Stimulated activated CD8-positive, alpha-beta memory T cell treated with anti-CD3 and anti-CD28 coated beads, Interleukin-7, amount 100 ng/mL, for 1 hour (primary cell): Measurements from ENCODE around the gene PDZRN3.

Experiments used
- DNase-seq, 2 donors: peaks; one replicate each; pipeline ENCODE4 v3.0.0-alpha.2; 2020; ENCODE audit warnings: low read depth in 2 of 2

The PDZRN3 gene

DNA sequence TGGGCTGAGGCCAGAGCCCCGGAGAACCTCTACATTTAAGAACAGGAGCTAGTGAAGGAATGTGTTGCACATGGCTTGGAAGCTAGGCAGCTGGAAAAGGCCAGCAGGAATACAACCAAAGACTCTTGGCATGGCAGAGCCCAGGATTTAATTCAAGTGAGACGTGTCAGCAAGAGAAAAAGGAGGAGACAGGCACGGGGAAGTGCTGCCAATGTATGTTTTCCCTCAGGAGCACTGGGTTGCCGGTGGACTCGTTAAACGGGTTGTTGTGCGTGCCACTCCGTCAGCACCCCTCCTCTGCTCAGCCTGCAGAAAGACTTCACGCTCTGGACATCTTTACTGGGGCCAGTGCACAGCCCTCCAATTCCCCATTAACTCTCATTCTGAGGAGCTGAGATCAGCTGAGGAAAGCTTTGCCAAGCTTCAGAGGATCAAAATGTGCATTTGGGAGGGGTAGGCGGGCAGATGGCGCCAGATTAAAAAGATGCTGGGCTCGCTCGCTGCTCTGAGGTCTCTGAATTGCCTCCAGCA lies 103.7 kb downstream of the PDZRN3 start:
- DNase-seq: no peak

GRCh38 chr3:73516631-73517030 lies 108.1 kb downstream of the PDZRN3 start:
- DNase-seq: no peak

DNA sequence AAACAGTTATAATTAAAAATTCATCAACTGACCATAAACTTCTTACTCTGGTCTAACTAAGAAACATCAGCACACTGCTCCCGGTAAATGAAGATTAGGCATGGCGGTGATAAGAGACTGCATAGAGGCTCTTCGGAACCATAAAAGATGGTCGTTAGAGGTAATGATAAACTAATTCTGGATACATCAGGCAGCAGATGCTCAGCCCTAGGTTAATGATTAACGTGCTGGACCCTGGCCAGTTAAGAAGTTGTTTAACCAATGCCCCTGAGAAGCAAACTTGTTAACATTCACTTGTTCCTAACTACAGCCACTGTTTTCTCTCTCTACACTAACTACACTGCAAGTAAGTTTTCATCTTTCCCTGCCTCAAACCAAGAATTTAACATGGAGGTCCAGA lies 111.5 kb downstream of the PDZRN3 start:
- no peak for DNase-seq

DNA sequence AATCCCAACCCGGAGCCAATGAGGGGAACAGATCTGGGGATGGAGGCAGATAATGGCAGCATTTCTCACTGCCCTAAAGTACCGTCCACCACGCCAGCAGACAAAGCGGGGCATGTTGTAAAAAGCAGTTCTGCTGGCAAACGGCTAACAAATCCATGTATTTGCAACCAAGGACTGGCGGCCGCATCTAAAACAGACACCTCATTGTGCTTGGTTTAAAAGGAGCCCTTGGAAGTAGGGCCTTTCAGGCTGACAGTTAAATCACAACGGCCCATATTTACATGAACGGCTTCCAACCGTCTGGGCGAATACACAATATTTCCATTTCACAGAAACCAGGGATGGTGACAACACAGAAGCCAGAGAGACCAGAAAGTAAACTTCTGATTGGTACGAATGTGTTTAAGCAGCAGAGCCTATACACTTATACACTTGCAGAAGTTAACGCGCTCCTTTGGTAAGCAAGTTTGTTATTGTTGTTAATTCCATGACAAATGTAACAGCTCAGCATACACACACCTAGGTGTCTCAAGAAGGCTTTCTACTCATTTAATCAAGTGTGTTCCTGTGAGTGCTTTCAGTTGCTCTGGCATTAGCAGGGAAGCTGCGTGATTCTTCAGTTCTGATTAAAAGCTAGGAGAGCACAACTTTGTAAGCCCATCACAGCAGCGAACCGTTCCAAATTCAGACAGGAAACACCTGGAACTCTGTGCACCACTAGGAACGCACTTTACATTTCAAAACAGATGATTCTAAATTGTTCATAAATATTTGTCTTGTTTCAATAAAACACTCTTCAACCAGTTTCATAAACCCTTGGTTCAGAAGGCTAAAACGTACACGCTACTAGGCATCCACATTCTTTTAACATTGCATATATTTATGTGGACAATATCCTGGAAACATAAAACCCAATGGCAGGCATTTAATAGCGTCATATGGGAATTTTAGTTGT lies 112.9 kb downstream of the PDZRN3 start:
- DNase-seq: no peak

- no peak for DNase-seq
Observed at GRCh38 chr3:73510784-73511183, 114.0 kb downstream of the PDZRN3 start.

- DNase-seq: no peak
Observed at GRCh38 chr3:73510334-73510733, 114.4 kb downstream of the PDZRN3 start.

DNA sequence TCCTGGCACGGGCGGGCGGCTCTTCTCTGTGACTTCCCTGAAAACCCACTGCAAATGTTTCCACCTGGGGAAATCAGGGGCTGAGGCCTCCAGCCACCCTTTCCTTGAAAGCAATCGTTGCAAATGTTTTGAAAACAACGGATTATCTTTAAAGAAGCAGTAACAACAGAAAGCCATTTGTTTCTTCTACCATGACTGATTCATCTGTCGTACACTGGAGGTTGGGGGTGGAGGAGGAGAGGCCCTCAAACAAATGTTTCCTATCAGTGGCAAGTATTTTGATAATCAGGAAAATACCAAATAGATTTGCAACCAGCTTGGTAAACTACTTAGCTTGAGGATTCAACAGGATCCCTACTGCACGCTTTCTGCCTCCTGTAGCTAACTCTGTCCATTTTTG lies 114.9 kb downstream of the PDZRN3 start:
- DNase-seq: no peak

- DNase-seq: no peak
Observed at GRCh38 chr3:73509066-73509465, 115.7 kb downstream of the PDZRN3 start.

DNA sequence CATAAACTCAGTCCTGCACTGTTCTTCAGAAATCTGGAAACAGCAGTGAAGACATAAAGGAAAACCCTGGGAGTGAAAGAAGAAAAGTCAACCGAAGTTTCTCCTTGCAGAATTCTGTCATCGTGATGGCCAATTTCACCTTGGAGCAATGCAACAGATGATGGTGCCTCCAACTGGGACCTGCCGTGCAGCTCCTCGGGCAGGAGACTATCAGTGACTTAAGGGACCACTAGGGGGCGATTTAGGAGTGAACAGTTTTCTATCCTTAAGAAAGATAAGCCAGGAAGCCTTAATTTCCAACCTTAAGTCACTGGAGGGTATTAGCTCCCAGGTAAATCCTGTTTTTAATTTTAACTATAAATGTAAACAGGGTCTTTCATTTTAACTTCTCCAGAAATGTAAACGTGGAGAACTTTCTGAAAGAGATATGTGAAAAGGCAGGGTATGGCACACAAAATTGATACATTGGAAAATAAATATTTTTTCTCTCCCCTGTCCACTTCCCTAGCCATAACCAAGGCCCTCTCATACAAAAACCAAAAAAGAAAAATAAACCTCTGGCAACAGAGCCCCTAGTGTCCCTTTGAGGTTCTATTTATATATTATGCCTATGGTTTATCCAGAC lies 116.3 kb downstream of the PDZRN3 start:
- DNase-seq: no peak

- DNase-seq: no peak
Observed at GRCh38 chr3:73504852-73505251, 119.9 kb downstream of the PDZRN3 start.

DNA sequence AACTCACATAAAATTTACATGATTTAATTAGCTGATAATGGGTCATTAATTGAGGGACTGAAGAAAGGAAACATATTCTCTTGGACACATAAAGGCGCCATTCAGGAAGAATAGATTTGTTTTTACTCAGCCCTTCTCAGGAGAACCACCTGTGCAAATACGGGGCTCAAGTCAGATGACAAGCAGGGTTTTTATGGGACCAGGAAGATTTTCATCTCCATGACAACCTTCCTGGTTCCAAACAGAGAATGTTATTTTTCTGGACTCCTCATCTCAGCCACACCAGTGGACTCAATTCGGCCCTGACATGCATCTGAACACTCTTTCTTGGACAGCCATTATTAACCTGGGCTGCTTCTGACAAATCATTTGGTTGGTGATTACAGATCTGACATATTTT lies 120.5 kb downstream of the PDZRN3 start:
- no peak for DNase-seq

DNA sequence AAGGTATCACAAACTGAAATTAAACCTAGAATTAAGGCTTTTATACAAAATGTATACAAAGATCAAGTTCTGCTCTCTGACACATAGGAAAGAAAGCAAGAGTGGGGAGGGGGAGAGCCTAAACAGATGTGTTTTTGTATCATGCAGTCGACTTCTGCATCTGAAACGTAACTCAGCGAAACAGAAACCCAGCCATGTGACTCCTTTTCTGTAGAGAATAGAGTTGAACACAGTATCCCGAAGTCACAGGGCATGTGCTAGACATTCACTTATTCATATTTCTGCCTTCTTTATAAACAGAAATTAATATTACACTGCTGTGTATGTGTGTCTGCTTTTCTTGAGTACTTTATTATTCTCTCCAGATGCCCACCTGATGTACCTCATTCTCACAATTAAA lies 121.0 kb downstream of the PDZRN3 start:
- DNase-seq: no peak

DNA sequence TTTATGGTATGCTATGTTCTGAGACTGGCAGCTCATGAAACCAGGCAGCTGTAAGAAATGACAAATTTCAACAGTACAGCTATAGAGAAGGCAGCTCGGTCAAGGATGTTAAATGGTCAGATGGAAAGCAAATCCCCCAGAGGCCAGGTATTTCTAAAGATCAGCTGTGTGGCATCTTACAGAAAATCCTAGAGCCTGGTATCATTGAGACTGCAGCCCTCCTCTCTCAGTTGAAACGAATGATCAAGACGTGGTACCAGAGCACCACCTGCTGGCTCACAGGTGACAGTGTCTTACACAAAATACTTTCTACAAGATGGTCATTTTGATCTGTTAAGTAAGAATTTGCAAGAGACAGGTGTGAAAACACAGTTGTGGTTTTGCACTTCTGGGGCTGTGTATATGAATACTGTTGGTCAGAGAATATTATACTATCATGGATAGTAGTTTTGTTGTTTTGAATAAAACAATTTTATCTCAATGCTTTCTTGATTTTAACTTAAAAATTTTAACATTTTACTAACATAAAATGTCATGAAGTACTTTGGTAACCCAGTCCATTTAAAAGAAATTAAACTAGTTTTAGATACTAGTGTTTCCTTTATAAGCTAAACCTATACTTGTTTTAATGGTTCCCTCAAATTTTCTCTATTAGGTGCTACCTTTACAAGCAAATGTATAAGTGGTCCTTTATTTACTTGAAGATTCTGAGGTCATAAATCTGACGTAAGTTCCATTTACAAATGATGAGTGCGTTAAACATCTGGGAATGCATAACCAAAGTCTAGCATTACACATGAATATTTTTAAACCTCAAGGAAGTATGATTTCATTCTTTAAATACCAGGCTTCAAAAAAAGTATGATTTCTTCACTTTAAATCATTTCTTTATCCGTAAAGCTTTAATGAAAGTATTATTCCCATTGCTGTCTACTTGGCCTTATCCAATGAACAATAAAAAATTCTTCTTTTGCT lies 121.8 kb downstream of the PDZRN3 start:
- DNase-seq: peak in 1 of 2 donors; percentile 19

- DNase-seq: no peak
Observed at GRCh38 chr3:73500321-73500720, 124.4 kb downstream of the PDZRN3 start.

DNA sequence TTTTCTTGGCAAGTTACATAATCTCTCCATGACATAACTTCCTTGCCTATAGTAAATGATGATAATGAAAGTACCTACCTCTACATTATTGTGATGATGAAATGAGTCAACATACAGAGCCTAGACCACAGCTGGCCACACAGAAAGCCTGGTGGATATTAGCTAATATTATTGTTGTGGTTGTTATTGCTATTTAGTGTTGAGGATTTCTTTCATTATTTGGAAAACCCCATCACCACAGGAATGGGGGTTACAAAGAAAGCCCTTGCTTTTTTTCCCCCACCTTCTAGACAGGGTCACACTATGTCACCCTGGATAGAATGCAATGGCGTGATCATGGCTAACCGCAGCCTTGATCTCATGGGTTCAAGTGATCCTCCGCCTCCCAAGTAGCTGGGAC lies 125.0 kb downstream of the PDZRN3 start:
- DNase-seq: no peak

- DNase-seq: no peak
Observed at GRCh38 chr3:73498764-73499622, 125.7 kb downstream of the PDZRN3 start.

DNA sequence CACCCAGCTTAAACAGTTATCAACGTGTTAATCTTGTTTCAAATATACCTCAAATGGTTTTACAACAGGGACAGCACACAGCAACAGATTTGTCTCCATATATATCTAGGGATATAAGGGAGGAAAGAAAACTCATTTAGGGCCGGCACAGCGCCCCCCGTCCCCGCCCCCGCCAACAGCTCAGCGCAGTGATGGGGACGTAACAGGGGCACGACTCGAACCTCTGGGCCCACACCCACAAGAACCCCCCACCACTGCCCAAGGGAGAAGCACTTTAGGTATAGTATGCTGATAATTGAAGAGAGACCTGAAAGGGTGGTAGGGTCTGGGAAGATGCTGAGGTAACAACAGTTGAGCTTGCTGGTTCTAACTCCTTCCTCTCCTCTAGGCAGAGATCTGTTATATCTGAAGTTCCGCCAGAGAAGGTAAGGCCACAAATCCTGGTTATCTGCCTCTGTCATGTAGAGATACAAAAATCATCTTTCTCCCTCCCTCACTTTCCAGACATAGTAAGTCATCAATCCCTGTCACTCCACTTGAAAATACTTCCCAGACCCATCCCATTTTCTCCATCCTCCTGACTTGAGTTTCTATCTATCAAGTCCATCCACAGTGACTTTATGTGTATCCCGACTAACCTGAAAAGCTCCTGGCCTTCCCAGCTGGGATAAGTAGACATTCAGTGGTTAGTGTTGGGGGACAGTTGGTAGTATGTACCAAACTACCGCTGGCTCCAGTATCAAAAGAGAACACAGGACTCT lies 126.9 kb downstream of the PDZRN3 start:
- no peak for DNase-seq

DNA sequence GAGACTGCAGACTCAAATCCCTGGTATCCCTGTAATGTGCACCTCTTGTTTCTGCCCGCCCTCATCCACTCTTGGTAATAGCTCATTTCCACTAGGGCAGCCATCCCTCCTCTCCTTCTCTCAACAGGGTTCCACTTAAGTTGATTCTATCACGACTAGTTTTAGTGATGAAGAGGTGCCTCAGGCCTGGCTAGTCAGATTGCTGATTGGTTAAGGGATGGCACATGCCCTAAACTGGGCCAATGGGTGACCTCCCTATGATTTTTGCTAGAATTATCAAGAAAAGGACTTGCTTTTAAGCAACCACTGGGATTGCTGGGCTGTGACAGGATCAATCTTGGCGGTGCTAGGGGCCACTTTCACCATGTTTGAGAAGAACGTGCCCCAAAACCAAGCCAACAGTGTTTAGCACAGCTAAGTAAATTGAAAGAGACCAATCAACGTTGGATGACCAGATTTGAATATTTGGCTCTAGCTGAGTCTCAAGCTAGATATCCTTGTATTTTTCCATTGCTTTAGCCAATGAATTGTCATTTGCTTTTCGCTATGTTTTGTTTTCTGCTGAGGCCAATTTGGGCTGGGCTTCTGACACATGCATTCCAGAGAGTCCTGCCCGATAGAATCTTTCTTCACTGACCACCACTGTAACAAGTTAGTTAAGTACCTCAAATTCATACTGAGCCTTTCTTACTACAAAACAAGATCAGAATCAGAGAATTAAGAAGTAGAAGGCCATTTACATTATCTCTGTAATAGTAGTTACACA lies 131.0 kb downstream of the PDZRN3 start:
- DNase-seq: no peak

DNA sequence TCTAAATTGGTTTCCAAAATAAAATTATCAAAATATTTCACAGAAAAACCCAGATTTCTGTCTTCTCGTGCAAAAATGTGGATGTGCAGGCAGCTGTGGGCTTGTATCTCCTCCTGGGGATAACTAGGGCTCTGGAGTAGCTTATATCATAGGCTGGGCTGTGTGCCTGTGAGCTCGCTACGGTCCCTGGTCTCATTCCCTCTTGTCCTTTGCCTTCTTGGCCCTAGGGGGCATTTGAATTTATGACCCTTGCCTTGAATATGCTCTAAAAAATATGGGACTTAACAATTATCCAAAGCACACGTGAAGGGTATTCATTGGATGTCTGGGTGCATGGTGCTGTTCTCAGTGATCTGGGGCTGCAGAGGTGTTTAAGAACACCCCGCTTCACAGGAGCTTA lies 132.6 kb downstream of the PDZRN3 start:
- DNase-seq: no peak
